ENCODE results near the gene GDAP1L1.
"Not testable (repeated sequence)": the region's sequence is repeated elsewhere in the genome, so short reads cannot be mapped to it uniquely, and the experiment has no call there.

GDAP1L1 gene

DNA sequence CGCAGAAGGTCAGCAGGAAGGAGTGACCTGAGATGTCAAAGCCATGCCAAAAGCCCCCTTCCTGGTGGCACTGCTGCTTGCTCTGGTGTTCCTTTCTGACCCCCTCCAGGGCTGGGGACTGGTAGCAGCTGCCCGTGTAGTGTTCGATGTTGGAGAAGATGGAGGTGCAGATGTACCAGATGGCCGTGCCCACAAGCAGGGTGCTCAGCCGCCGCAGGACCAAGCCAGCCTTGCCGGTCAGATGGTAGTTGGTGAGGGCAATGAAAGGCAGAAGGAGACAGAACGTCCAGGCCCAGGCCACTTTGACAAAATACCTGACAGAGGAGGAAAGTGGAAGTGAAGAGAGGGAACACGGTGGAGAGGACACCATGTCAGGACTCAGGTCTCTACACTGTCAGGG, 59.8 kb downstream of the GDAP1L1 start:
- no peak for DNase-seq (ENCODE audit: low read depth)
- Histone ChIP-seq H3K9me3 (ENCODE audit: control insufficient read depth, low read length) (no peaks in the 10 kb centered on the region), H3K4me1 (ENCODE audit: control insufficient read depth, insufficient read depth, low read length) (peaks cover 33% of the 10 kb centered on the region), H3K4me3 (ENCODE audit: low read length) (no peak overlapping the region), H3K27me3 (replicated peaks; ENCODE audit: control insufficient read depth, insufficient read depth, low read length) (no peaks in the 10 kb centered on the region), H3K36me3 (ENCODE audit: control insufficient read depth, insufficient read depth, low read length, severe bottlenecking) (peaks cover 11% of the 10 kb centered on the region), H3K9ac (ENCODE audit: low read length) (peak overlapping the region; percentile 2)

GRCh38 chr20:44309763-44310663, 62.9 kb downstream of the GDAP1L1 start:
- H3K4me1 ChIP-seq (ENCODE audit: control insufficient read depth, insufficient read depth, low read length), result peaks cover 25% of the 10 kb centered on the region
- peak; percentile 76 for DNase-seq (ENCODE audit: low read depth)
- H3K9ac ChIP-seq (ENCODE audit: low read length), result peak overlapping the region; percentile 93
- H3K27me3 ChIP-seq (replicated peaks; ENCODE audit: control insufficient read depth, insufficient read depth, low read length), result no peaks in the 10 kb centered on the region
- no peaks in the 10 kb centered on the region for H3K9me3 ChIP-seq (ENCODE audit: control insufficient read depth, low read length)
- peak overlapping the region; percentile 89 for H3K4me3 ChIP-seq (ENCODE audit: low read length)
- H3K36me3 ChIP-seq (ENCODE audit: control insufficient read depth, insufficient read depth, low read length, severe bottlenecking), result peaks cover 8% of the 10 kb centered on the region

DNA sequence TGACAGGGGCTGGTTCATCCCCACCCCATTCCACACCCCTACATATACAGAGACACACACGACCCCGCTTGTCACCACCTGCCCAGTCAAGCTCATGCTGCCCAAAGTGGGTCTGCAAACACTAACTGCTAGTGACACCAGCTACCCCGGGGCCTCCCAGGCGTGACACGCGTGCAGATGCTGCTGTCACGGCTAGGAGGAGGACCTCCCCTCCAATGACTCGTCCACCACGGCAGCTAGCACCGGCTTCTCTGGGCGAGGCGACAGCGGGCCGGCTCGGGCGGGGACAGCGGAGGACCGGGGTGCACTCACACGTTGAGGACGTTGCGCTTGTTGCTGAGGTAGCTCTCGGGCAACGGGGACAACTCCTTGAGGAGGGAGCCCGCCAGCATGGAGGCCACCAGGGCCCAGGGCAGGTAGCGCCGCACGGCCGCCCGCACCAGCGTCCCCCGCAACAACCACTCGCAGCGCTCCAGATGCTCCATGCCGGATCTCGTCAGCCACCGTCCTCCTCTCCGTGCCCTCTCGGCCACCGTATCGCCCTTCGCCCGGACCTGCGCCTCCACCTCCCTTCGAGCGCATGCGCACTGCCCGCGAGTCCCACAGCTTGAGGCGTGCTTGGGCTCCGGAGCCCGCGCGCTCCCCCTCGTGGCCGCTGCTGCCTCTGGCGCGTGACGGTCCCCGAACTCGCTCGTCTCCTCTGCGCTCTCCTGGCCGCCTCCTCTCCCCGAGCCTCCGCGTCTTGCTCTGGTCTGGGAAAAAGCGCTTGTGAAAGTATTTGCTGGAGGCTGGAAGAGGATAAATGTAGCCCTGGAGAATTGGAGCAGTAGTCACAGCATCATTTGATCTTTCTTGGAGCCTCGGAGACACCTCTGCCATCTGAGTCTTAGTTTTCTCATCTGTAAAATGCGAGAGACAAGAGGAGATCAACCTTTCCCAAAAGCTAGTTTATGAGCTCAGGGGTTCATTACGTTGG, 63.8 kb downstream of the GDAP1L1 start, which contains the start of gene FITM2:
TSS of gene FITM2 (minus strand) at position 539 of the 976 bp plus-strand sequence. CDS start at position 485, 54 bp downstream.
- Histone ChIP-seq H3K9ac (ENCODE audit: low read length) (peak within 1 kb of the TSS; percentile 93), H3K4me1 (ENCODE audit: control insufficient read depth, insufficient read depth, low read length) (peaks cover 24% of the 10 kb centered on the region), H3K9me3 (ENCODE audit: control insufficient read depth, low read length) (no peaks in the 10 kb centered on the region), H3K27me3 (replicated peaks; ENCODE audit: control insufficient read depth, insufficient read depth, low read length) (no peaks in the 10 kb centered on the region), H3K4me3 (ENCODE audit: low read length) (peak within 1 kb of the TSS; percentile 89), H3K36me3 (ENCODE audit: control insufficient read depth, insufficient read depth, low read length, severe bottlenecking) (peaks cover 5% of the 10 kb centered on the region)
- DNase-seq (ENCODE audit: low read depth), result peak; percentile 98

- Histone ChIP-seq H3K36me3 (ENCODE audit: control insufficient read depth, insufficient read depth, low read length, severe bottlenecking) (no peaks in the 10 kb centered on the region), H3K4me1 (ENCODE audit: control insufficient read depth, insufficient read depth, low read length) (peaks cover 5% of the 10 kb centered on the region), H3K4me3 (ENCODE audit: low read length) (no peak overlapping the region), H3K9ac (ENCODE audit: low read length) (no peak overlapping the region), H3K27me3 (replicated peaks; ENCODE audit: control insufficient read depth, insufficient read depth, low read length) (peaks cover 7% of the 10 kb centered on the region), H3K9me3 (ENCODE audit: control insufficient read depth, low read length) (peaks cover 6% of the 10 kb centered on the region)
- no peak for DNase-seq (ENCODE audit: low read depth)
These were observed 67.8 kb downstream of the GDAP1L1 start for GRCh38 chr20:44314870-44315269.

- no peak for DNase-seq (ENCODE audit: low read depth)
- Histone ChIP-seq H3K27me3 (replicated peaks; ENCODE audit: control insufficient read depth, insufficient read depth, low read length) (peaks cover 7% of the 10 kb centered on the region), H3K9ac (ENCODE audit: low read length) (no peak overlapping the region), H3K36me3 (ENCODE audit: control insufficient read depth, insufficient read depth, low read length, severe bottlenecking) (no peaks in the 10 kb centered on the region), H3K9me3 (ENCODE audit: control insufficient read depth, low read length) (peaks cover 9% of the 10 kb centered on the region), H3K4me3 (ENCODE audit: low read length) (no peak overlapping the region), H3K4me1 (ENCODE audit: control insufficient read depth, insufficient read depth, low read length) (no peaks in the 10 kb centered on the region)
These were observed 72.8 kb downstream of the GDAP1L1 start for GRCh38 chr20:44319839-44320422.

DNA sequence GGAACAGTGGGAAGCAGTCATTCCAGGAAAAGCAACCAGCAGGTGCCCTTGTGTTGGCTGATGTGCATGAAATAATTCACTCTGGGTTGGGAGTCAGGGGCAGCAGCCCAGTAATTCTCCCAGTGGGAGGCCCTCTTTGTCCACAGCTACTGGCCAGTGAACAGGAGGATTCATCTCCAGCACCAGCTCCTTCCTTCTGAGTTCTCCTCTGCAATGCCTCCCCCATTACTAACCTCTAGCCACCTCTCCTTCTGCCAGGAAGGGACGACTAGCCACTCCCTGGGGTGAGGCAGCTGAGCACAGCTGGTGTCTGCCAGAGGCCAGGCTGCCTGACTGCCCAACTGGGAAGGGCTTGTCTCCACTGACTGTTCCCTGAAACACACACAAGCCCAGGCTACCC, 77.2 kb downstream of the GDAP1L1 start:
- Histone ChIP-seq H3K4me3 (ENCODE audit: low read length) (no peak overlapping the region), H3K4me1 (ENCODE audit: control insufficient read depth, insufficient read depth, low read length) (no peaks in the 10 kb centered on the region), H3K27me3 (replicated peaks; ENCODE audit: control insufficient read depth, insufficient read depth, low read length) (peaks cover 16% of the 10 kb centered on the region), H3K9me3 (ENCODE audit: control insufficient read depth, low read length) (peaks cover 5% of the 10 kb centered on the region), H3K9ac (ENCODE audit: low read length) (no peak overlapping the region), H3K36me3 (ENCODE audit: control insufficient read depth, insufficient read depth, low read length, severe bottlenecking) (no peaks in the 10 kb centered on the region)
- DNase-seq (ENCODE audit: low read depth), result no peak

DNA sequence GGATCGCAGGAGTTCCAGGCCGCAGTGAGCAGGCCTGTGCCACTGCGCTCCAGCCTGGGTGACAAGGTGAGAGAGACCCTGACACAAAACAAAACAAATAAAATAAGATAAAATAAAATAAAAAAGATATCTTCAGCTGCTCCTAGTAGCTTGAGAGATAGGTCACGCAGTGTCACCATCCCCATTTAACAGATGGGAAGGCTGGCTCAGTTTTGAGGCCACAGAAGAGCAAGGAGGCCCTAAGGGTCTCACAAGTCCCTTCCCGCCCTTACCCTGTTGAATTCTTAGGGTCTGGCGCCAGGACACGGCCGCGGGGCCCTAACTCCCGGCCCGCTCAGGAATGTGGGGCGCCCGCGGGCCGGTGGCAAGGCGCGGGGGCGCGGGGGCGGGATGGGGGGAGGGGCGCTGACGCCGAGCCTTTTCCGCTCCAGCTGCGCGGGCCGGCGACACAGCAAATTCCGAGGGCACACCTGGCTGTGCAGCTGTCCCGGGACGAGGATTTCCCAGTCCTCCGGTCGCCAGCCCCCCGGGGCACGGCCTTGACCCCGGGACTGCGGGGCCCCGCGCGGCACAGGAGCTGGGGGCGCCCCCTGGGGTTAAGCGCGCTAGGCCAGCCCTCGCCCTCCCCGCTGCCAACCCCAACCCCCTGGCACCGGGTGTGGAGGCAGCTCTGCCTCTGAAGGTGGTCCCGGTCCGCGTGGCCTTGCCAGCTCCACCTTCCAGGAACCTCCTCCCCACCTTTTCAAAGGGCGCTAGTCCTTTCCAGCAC, 79.5 kb downstream of the GDAP1L1 start:
- peak overlapping the region; percentile 37 for H3K4me3 ChIP-seq (ENCODE audit: low read length)
- peaks cover 20% of the 10 kb centered on the region for H3K27me3 ChIP-seq (replicated peaks; ENCODE audit: control insufficient read depth, insufficient read depth, low read length)
- no peak overlapping the region for H3K9ac ChIP-seq (ENCODE audit: low read length)
- H3K36me3 ChIP-seq (ENCODE audit: control insufficient read depth, insufficient read depth, low read length, severe bottlenecking), result no peaks in the 10 kb centered on the region
- H3K4me1 ChIP-seq (ENCODE audit: control insufficient read depth, insufficient read depth, low read length), result no peaks in the 10 kb centered on the region
- DNase-seq (ENCODE audit: low read depth), result no peak
- H3K9me3 ChIP-seq (ENCODE audit: control insufficient read depth, low read length), result no peaks in the 10 kb centered on the region

- not testable (repeated sequence) for H3K4me1 ChIP-seq (ENCODE audit: control insufficient read depth, insufficient read depth, low read length); H3K9me3 ChIP-seq (ENCODE audit: control insufficient read depth, low read length); H3K36me3 ChIP-seq (ENCODE audit: control insufficient read depth, insufficient read depth, low read length, severe bottlenecking); DNase-seq (ENCODE audit: low read depth); H3K9ac ChIP-seq (ENCODE audit: low read length); H3K4me3 ChIP-seq (ENCODE audit: low read length)
- H3K27me3 ChIP-seq (replicated peaks; ENCODE audit: control insufficient read depth, insufficient read depth, low read length), result peaks cover 28% of the 10 kb centered on the region
These were observed 80.6 kb downstream of the GDAP1L1 start for GRCh38 chr20:44327748-44328147.

- peaks cover 31% of the 10 kb centered on the region for H3K27me3 ChIP-seq (replicated peaks; ENCODE audit: control insufficient read depth, insufficient read depth, low read length)
- no peaks in the 10 kb centered on the region for H3K4me1 ChIP-seq (ENCODE audit: control insufficient read depth, insufficient read depth, low read length)
- no peak overlapping the region for H3K4me3 ChIP-seq (ENCODE audit: low read length)
- DNase-seq (ENCODE audit: low read depth), result no peak
- no peaks in the 10 kb centered on the region for H3K9me3 ChIP-seq (ENCODE audit: control insufficient read depth, low read length)
- H3K9ac ChIP-seq (ENCODE audit: low read length), result no peak overlapping the region
- no peaks in the 10 kb centered on the region for H3K36me3 ChIP-seq (ENCODE audit: control insufficient read depth, insufficient read depth, low read length, severe bottlenecking)
These were observed 81.3 kb downstream of the GDAP1L1 start for GRCh38 chr20:44328428-44328827.

Measured in adipocyte (in vitro differentiated cells).